ENCODE measurements around the gene FOXJ3. TPM values are rescaled to one million over a fixed set of nuclear protein-coding genes. Genes with fewer than 3 reads are reported as not detected.
A peak's percentile ranks its signal among the peaks of the same experiment; 100 is the strongest.

The FOXJ3 gene
- total RNA-seq, 3 donors from 2014 or later, result 47.0 to 57.3 (median 53.4) TPM

DNA sequence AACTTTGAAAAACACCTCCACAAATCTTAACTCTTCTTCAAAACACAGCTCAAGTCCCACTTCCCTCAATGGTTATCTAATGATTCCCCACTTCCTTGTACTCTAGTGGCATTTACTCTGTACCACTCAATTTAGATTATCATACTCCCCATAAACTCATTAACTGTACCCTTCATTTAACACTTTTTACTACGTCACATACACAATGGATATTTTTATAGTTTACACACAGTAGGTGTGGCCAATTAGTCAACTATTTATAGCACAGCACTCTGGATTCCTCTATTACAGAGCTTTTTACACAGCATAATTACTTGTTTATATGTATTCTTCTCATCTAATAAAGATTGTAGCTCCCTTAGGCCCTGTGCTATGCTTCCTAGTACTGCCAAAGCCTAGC is 62.1 kb downstream of the FOXJ3 start:
- TF ChIP-seq, protein P1, sequence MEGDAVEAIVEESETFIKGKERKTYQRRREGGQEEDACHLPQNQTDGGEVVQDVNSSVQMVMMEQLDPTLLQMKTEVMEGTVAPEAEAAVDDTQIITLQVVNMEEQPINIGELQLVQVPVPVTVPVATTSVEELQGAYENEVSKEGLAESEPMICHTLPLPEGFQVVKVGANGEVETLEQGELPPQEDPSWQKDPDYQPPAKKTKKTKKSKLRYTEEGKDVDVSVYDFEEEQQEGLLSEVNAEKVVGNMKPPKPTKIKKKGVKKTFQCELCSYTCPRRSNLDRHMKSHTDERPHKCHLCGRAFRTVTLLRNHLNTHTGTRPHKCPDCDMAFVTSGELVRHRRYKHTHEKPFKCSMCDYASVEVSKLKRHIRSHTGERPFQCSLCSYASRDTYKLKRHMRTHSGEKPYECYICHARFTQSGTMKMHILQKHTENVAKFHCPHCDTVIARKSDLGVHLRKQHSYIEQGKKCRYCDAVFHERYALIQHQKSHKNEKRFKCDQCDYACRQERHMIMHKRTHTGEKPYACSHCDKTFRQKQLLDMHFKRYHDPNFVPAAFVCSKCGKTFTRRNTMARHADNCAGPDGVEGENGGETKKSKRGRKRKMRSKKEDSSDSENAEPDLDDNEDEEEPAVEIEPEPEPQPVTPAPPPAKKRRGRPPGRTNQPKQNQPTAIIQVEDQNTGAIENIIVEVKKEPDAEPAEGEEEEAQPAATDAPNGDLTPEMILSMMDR (IDR thresholded peaks at IDR 0.05), result no peak
- H3K36me3 ChIP-seq (ENCODE audit: low read depth), result no peaks in the 10 kb centered on the region
- intact Hi-C loops (cut with DNase I, micrococcal nuclease), result no loop called here
- no peak for DNase-seq
- ATAC-seq, result peak; percentile 65
- H3K9me3 ChIP-seq, result no peaks in the 10 kb centered on the region
- no peaks in the 10 kb centered on the region for H3K4me1 ChIP-seq (ENCODE audit: low read depth)
- H3K4me3 ChIP-seq, result no peak overlapping the region

DNA sequence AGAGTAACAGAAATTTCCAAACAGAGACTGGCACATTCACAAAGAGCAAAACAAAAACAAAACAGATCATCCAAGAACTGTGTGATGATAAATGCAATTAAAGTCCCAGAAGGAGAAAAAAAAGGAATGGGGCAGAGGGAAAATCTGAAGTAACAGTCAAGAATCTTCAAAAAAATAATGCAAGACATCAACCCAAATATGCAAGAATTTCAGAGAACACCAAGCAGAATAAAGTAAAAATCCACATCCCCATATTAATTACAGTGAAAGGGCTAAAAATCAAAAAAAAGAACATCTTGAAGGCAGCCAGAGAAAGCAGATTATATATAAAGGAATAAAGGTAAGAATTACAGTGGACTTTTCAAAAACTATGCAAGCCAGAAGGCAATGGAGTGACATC is 67.1 kb downstream of the FOXJ3 start:
- H3K4me3 ChIP-seq, result no peak overlapping the region
- no peaks in the 10 kb centered on the region for H3K9me3 ChIP-seq
- ATAC-seq (no peak), DNase-seq (no peak)
- intact Hi-C loops (cut with DNase I, micrococcal nuclease), result no loop called here
- H3K36me3 ChIP-seq (ENCODE audit: low read depth), result no peaks in the 10 kb centered on the region
- H3K4me1 ChIP-seq (ENCODE audit: low read depth), result no peaks in the 10 kb centered on the region
- TF ChIP-seq, protein P1 (IDR thresholded peaks at IDR 0.05), result no peak

DNA sequence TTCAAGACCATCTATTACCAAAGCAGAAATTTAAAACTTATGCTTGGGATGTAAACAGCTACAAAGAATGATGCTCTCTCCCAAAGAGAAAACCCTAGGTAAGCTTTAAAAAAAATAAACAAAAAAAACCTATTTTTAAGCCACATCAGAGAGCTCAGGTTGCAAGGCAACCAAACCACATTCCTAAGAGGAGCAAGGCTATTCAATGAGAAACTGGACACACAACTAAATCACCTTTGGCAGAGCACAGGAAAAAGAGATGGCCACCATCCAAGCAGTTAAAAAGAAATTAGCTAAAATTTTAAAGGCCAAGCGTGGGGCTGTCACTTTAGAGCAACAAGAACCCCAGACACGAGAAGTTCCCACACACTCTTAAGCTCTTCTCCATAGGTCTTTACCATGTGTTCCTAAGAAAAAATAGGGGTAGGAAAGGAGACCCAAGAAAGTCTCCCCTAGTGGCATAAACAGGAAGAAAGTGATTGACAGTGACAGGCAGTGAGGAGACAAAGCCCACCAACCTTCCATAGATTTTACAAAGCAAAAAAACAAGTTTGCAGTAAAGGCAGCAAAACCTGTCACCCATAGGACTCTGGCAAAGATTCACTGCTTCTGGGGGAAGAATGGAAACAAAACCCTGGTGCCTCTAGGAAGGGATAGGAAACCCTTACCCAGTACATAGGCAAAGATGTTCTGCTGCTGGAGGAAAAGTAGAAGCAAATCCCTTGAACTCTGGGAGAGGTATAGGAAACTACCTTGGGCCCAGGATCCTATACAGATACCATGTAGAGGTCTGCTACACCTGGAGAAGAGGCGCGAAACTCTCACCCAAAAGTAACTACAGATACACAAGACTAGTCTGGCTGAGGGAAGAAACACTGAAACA is 68.5 kb downstream of the FOXJ3 start:
- Histone ChIP-seq H3K36me3 (ENCODE audit: low read depth) (no peaks in the 10 kb centered on the region), H3K9me3 (no peaks in the 10 kb centered on the region), H3K4me1 (ENCODE audit: low read depth) (no peaks in the 10 kb centered on the region), H3K4me3 (no peak overlapping the region)
- DNase-seq (no peak), ATAC-seq (no peak)
- TF ChIP-seq, protein P1 (IDR thresholded peaks at IDR 0.05), result no peak
- intact Hi-C loops (cut with DNase I, micrococcal nuclease), result no loop called here

DNA sequence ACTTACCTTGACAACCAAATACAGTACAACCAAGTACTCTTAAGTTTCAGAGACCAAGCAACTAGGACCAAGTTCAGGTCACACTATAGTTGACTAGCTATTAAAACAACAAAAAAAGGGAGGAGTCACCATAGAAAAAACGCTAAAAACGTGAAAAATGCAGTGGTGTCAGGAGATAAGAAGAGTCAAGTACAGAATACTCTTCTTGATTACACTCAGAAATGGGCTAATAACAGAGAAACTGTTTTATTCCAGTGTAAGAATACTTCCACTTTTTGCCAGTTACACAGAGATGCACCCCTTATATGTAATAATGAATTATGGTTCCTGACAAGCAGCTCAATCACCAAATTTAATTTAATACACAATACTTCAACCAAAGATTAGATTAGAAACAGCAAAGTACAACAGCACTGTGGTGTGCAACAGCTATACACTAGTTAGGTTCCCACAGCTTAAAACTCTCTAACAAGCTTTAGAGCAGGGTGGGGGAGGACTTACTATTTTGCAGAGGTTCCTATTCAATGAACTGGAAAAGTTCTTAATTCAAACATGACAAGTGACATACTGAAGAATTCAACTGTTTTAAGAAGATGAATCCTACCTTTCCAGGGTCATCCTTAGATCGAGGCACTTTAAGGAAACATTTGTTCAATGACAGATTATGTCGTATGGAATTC is 70.4 kb downstream of the FOXJ3 start:
- DNase-seq (no peak), ATAC-seq (no peak)
- Histone ChIP-seq H3K9me3 (no peaks in the 10 kb centered on the region), H3K4me3 (no peak overlapping the region), H3K4me1 (ENCODE audit: low read depth) (no peaks in the 10 kb centered on the region), H3K36me3 (ENCODE audit: low read depth) (no peaks in the 10 kb centered on the region)
- TF ChIP-seq, protein P1 (IDR thresholded peaks at IDR 0.05), result no peak
- intact Hi-C loops (cut with DNase I, micrococcal nuclease), result no loop called here

DNA sequence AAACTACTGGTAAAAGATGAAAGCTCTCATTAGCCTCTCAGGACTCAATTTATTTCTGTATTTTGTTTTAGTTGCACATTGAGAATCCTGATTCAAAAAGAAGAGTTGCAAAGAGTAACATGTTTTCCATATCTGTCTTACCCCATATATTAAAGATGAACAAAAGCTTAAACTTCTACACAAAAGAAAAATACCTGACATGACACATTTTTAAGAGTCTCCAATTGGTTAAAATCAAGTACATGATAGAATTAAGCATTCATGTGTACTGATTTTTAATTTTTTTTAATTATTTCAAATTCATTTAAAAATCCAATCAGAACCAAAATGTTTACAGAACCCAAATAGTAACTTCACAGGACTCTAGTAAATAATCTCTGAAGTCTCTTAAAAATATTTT is 72.0 kb downstream of the FOXJ3 start:
- intact Hi-C loops (cut with DNase I, micrococcal nuclease), result no loop called here
- no peaks in the 10 kb centered on the region for H3K36me3 ChIP-seq (ENCODE audit: low read depth)
- DNase-seq, result no peak
- no peak overlapping the region for H3K4me3 ChIP-seq
- TF ChIP-seq, protein P1 (IDR thresholded peaks at IDR 0.05), result no peak
- no peaks in the 10 kb centered on the region for H3K9me3 ChIP-seq
- H3K4me1 ChIP-seq (ENCODE audit: low read depth), result peaks cover 4% of the 10 kb centered on the region
- no peak for ATAC-seq

Data from mucosa of descending colon (tissue), 3 donors.